Adrenal gland (tissue), 5 donors: ENCODE data around the gene KIRREL3.

Source experiments
- CTCF ChIP-seq, 6 experiments: fragments of 450-650 bp in 4 of 6; fragments of 200-600 bp in 2 of 6; sonication (generic) in 1 of 6; IDR thresholded peaks; 1 replicate in 5 of 6; 2 replicates in 1 of 6; pipeline versions ENCODE4 v1.5.1 to v1.8.0; 2016 to 2021; ENCODE audit warnings: antibody characterized with exemption in 6 of 6, mild to moderate bottlenecking in 2 of 6, moderate library complexity in 1 of 6
- POLR2A ChIP-seq, 2 donors: fragments of 450-650 bp; IDR thresholded peaks; one replicate each; pipeline ENCODE4 v1.6.1; 2017; ENCODE audit warnings: antibody characterized with exemption in 2 of 2, mild to moderate bottlenecking in 2 of 2, moderate library complexity in 1 of 2
- donor health status: DM: no; HTN: no; CAD: no.

- TF ChIP-seq CTCF (IDR thresholded peaks at IDR 0.05): no peak
- TF ChIP-seq POLR2A (IDR thresholded peaks at IDR 0.05): no peak
Observed at GRCh38 chr11:127037596-127037995, 37.0 kb upstream of the KIRREL3 start.
